C4-2B (cell line): ENCODE measurements around the gene PLPPR3.
"Not testable (repeated sequence)": the region's sequence is repeated elsewhere in the genome, so short reads cannot be mapped to it uniquely, and the experiment has no call there.

Experiments used
- H3K27ac ChIP-seq: fragments of 450-650 bp; 2 replicates; pipeline ENCODE4 v1.5.1; 2017
- ZFX ChIP-seq: fragments of 450-650 bp; IDR thresholded peaks from 2 replicates; pipeline ENCODE4 v1.6.1; 2017
- TF ChIP-seq, protein P1 (sequence below): fragments of 450-650 bp; conservative IDR thresholded peaks from 2 replicates; pipeline ENCODE4 v1.5.1; 2017; ENCODE audit warnings: mild to moderate bottlenecking

PLPPR3 gene

DNA sequence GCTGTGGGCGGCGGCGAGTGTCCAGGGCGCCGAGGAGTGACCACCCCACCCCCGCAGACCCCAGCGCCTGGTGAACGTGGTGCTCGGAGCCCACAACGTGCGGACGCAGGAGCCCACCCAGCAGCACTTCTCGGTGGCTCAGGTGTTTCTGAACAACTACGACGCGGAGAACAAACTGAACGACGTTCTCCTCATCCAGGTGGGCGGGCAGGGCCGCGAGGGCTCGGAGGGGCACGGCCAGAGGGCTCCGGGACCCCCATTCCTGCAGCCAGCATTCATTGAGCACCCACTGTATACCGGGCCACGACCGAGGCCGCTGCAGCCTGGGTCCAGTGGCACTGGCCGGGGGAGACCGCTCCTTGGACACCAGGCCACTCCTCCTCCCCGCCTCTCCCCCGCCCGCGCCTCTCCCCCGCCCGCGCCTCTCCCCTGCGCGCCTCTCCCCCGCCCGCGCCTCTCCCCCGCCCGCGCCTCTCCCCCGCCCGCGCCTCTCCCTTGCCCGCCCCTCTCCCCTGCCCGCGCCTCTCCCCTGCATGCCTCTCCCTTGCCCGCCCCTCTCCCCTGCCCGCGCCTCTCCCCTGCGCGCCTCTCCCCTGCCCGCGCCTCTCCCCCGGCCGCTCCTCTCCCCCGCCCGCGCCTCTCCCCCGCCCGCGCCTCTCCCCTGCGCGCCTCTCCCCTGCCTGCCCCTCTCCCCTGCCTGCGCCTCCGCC, 22.2 kb upstream of the PLPPR3 start:
- TF ChIP-seq ZFX = no peak
- TF ChIP-seq, protein P1, sequence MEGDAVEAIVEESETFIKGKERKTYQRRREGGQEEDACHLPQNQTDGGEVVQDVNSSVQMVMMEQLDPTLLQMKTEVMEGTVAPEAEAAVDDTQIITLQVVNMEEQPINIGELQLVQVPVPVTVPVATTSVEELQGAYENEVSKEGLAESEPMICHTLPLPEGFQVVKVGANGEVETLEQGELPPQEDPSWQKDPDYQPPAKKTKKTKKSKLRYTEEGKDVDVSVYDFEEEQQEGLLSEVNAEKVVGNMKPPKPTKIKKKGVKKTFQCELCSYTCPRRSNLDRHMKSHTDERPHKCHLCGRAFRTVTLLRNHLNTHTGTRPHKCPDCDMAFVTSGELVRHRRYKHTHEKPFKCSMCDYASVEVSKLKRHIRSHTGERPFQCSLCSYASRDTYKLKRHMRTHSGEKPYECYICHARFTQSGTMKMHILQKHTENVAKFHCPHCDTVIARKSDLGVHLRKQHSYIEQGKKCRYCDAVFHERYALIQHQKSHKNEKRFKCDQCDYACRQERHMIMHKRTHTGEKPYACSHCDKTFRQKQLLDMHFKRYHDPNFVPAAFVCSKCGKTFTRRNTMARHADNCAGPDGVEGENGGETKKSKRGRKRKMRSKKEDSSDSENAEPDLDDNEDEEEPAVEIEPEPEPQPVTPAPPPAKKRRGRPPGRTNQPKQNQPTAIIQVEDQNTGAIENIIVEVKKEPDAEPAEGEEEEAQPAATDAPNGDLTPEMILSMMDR = no peak
- H3K27ac ChIP-seq = no peak overlapping the region

DNA sequence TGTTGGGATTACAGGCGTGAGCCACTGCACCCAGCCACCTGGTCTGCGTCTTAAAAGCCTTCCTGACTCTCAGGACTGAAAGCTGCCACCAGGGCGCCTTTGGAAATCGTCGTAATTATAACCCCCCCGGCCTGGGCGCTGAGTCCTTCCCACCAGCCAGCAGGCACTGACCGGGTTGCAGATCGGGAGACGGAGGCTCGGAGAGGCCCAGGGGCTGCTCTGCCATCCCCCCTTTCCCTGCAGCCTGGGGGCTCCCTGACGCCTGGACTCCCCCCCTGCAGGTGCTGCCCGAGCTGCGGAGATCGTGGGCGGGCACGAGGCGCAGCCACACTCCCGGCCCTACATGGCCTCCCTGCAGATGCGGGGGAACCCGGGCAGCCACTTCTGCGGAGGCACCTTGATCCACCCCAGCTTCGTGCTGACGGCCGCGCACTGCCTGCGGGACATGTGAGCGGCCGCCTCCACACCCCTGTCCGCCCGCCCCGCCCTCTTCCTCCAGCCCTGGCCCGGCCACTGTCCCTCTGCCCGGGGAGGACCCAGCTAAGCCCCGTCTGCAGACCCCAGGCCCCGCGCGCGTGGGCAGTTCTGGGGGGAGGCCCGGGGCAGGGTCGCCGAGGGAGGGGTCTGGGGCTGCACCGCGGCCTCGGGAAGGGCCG, 21.6 kb upstream of the PLPPR3 start:
- H3K27ac ChIP-seq = no peak overlapping the region
- TF ChIP-seq, protein P1 = no peak
- no peak for TF ChIP-seq ZFX

DNA sequence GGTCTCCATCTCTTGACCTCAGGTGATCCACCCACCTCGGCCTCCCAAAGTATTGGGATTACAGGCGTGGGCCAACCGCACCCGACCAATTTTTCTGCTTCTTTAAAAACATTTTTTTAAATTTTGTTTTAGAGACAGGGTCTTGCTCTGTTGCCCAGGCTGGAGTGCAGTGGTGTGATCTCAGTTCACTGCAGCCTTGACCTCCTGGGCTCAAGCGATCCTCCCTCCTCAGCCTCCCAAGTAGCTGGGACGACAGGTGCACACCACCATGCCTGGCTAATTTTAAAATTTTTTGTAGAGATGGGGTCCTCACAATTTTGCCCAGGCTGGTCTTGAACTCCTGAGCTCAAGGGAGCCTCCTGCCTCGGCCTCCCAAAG, 21.0 kb upstream of the PLPPR3 start:
- not testable (repeated sequence) for H3K27ac ChIP-seq

DNA sequence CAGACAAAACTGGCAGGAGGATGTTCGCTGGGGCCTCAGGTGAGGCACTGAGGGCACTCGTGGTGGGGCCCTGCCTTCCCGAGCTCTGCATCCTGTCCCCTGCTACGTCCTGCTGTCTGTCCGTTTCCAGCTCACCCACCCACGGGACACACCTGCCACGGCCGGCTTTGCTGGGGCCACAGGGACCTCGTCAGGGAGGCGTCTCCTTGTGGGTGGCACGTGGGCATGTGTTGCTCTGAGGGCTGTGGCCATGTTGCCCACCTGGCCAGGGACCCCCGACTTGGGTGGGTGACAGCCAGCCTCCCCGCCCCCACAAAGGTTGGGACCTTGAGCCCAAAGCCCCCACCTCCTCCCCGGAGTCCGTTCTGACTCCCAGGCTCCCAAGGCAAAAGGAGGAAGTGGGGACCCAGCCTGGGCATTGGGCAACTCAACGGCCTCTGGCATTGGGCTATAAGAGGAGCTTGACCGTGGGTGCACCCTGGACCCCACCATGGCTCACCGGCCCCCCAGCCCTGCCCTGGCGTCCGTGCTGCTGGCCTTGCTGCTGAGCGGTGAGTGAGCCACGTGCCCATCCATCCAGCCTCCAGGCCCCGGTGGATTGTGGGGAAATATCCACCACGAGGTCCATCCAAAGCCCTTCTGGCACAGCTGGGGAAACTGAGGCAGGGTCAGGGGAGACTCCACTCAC, 18.9 kb upstream of the PLPPR3 start, which contains the start of gene PRTN3:
TSS of gene PRTN3 (plus strand) at position 481 of the 688 bp plus-strand sequence. CDS start at position 491, 10 bp downstream.
- H3K27ac ChIP-seq = no peak within 1 kb of the TSS
- TF ChIP-seq, protein P1 = no peak
- no peak for TF ChIP-seq ZFX

DNA sequence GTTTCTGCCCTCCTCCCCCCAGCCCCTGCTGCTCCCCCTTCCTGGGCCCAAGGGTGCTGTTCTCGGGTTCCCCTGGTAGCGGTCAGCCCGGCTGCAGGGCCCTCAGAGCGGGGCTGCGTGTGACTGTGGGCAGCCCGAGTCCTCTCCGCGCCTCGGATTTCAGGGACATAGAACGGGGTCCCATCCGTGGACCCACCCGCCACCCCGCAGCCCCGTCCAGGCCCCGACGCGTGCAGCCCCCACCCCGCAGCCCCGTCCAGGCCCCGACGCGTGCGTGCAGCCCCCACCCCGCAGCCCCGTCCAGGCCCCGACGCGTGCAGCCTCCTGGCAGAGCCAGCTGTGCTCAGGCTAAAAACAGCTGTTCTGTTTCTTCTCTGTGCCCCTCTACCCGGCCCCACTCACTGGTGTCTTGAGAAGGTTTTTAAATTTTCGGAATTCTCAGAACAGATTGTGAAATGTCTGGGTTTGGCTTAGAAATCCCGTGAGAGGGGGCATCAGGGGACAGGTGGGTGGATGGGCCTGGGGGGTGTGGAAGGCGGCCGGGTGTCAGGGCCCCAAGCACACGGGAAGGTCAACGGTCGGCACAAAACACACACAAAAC, 13.6 kb upstream of the PLPPR3 start:
- TF ChIP-seq, protein P1 = no peak
- no peak for TF ChIP-seq ZFX

DNA sequence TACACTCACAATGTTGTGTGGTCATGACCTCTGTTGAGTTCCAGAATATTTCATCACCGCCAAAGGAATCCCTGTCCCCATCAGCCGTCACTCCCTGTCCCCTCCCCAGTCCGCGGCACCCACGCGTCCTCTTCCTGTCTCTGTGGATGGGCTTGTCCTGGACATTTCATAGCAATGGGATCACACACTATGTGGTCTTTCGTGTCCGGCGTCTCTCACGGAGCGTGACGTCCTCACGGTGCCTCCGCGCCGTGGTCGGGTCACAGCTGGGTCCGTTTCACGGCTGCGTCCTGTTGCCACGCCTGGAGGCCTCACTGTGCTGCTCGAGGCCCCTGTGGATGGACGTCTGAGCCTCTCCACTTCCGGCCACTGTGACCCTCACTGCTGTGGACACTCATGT, 12.5 kb upstream of the PLPPR3 start:
- no peak for TF ChIP-seq ZFX
- TF ChIP-seq, protein P1 = no peak

More for the DNA sequence above, 13.6 kb upstream of the PLPPR3 start:
- H3K27ac ChIP-seq = no peak overlapping the region

DNA sequence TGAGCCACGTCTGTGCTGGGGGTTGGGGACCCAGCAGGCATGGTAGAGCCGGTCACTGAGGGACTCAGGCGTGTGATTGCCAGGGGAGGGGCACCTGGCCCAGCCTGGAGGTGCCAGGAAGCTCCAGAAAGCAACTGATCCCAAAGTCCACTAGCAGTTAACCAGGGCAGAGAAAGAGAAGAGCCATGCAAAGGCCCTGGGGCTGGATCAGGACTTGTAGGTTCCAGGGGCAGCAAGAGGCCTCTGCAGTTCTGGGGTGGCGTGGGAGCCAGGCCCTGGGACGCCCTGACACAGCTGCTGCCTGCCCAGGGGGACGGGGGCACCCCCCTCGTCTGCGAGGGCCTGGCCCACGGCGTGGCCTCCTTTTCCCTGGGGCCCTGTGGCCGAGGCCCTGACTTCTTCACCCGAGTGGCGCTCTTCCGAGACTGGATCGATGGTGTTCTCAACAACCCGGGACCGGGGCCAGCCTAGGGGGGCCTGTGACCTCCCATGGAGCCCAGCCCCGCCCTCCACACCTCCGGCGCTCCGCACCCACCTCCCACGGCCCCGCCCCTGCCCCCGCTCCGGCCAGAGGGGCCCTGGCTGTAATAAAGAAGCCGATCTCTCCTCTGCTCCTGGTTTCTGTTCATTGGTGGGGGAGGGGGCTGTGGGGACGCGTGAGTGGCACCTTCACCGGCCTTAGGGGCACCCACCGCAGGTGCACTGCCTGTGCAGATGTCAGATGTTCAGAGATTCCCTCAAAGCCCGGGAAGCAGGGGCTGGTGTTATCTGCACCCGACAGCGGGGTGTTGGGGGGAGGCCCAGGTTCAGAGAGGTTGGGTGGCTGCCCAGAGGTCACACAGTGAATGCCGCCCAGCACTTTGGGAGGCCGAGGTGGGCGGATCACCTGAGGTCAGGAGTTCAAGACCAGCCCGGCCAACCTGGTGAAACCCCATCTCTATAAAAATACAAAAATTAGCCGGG, 9.9 kb upstream of the PLPPR3 start:
- no peak; the same call in 1 of the 2 replicates for TF ChIP-seq ZFX
- no peak overlapping the region for H3K27ac ChIP-seq

More for the DNA sequence above, 12.5 kb upstream of the PLPPR3 start:
- no peak overlapping the region for H3K27ac ChIP-seq
